GM23338 (cell line): Measurements from ENCODE around the gene IL20. TPM values are rescaled to one million over a fixed set of nuclear protein-coding genes. Genes with fewer than 3 reads are reported as not detected.

Experiments used
- ATAC-seq: fragments of 200-7000 bp; cut with Tn5 transposase; 3 replicates; pipeline ENCODE4 v1.9.1; 2020
- DNase-seq: peaks from one replicate; pipeline ENCODE4 v3.0.0-alpha.2; 2015; ENCODE audit warnings: low spot score
- H2AFZ ChIP-seq: fragments of 200-600 bp; sonication (generic); 2 replicates; pipeline ENCODE4 v1.8.0; 2016; ENCODE audit warnings: antibody characterized with exemption, mild to moderate bottlenecking, moderate library complexity
- H3F3A ChIP-seq: fragments of 200-600 bp; sonication (generic); replicated peaks from 2 replicates; pipeline ENCODE4 v1.8.0; 2017; ENCODE audit warnings: antibody characterized with exemption, mixed run types, low read depth
- H3K27ac ChIP-seq: fragments of 200-600 bp; sonication (generic); 2 replicates; pipeline ENCODE4 v1.6.1; 2016; ENCODE audit warnings: low read depth
- H3K27me3 ChIP-seq: fragments of 200-600 bp; sonication (generic); 2 replicates; pipeline ENCODE4 v1.8.0; 2016; ENCODE audit warnings: mild to moderate bottlenecking, mixed run types, moderate library complexity; ENCODE audit not compliant: insufficient read depth
- H3K36me3 ChIP-seq: fragments of 200-600 bp; sonication (generic); 2 replicates; pipeline ENCODE4 v1.8.0; 2016; ENCODE audit warnings: mild to moderate bottlenecking; ENCODE audit not compliant: insufficient read depth
- H3K4me1 ChIP-seq: fragments of 200-600 bp; sonication (generic); 2 replicates; pipeline ENCODE4 v1.8.0; 2016; ENCODE audit warnings: mild to moderate bottlenecking, moderate library complexity; ENCODE audit not compliant: insufficient read depth
- H3K4me2 ChIP-seq: fragments of 200-600 bp; sonication (generic); 2 replicates; pipeline ENCODE4 v1.7.1; 2017; ENCODE audit warnings: mixed run types
- H3K4me3 ChIP-seq: fragments of 200-600 bp; sonication (generic); 2 replicates; pipeline ENCODE4 v1.6.1; 2016; ENCODE audit warnings: mixed run types
- H3K79me2 ChIP-seq: fragments of 200-600 bp; sonication (generic); replicated peaks from 2 replicates; pipeline ENCODE4 v1.8.0; 2017; ENCODE audit warnings: mild to moderate bottlenecking; ENCODE audit not compliant: insufficient read depth
- H3K9me2 ChIP-seq: fragments of 200-600 bp; sonication (generic); 2 replicates; pipeline ENCODE4 v1.8.0; 2017; ENCODE audit not compliant: insufficient read depth
- H4K20me1 ChIP-seq: fragments of 200-600 bp; sonication (generic); replicated peaks from 2 replicates; pipeline ENCODE4 v1.8.0; 2017; ENCODE audit warnings: mild to moderate bottlenecking; ENCODE audit not compliant: insufficient read depth
- H3K27ac Mint-ChIP-seq: 2 replicates; pipeline ENCODE4 v1.8.0; 2020; ENCODE audit warnings: inconsistent platforms, mild to moderate bottlenecking, moderate library complexity, mixed read lengths
- H3K27me3 Mint-ChIP-seq: 3 replicates; pipeline ENCODE4 v1.8.0; 2022; ENCODE audit warnings: low read depth, mild to moderate bottlenecking, moderate library complexity, mixed read lengths, inconsistent platforms; ENCODE audit not compliant: insufficient read depth, poor library complexity
- H3K36me3 Mint-ChIP-seq: 3 replicates; pipeline ENCODE4 v1.8.0; 2021; ENCODE audit warnings: low read depth, mild to moderate bottlenecking, inconsistent platforms, moderate library complexity, mixed read lengths
- H3K4me1 Mint-ChIP-seq: 3 replicates; pipeline ENCODE4 v1.8.0; 2020; ENCODE audit warnings: mild to moderate bottlenecking, inconsistent platforms, mixed read lengths
- H3K4me3 Mint-ChIP-seq: 3 replicates; pipeline ENCODE4 v1.8.0; 2021; ENCODE audit warnings: moderate library complexity, mild to moderate bottlenecking, inconsistent platforms, mixed read lengths
- H3K9me3 Mint-ChIP-seq: 3 replicates; pipeline ENCODE4 v1.8.0; 2020; ENCODE audit warnings: moderate library complexity, mild to moderate bottlenecking, inconsistent platforms, mixed read lengths
- CREB1 ChIP-seq: fragments of 250-450 bp; sonication (Bioruptor Pico); IDR thresholded peaks from 2 replicates; pipeline ENCODE4 v1.5.0; 2020; ENCODE audit warnings: low read depth, mild to moderate bottlenecking, moderate library complexity
- CTCF ChIP-seq, 2 experiments: fragments of 200-600 bp in 1 of 2; sonication (generic) in 1 of 2; conservative IDR thresholded peaks; 2 replicates each; pipeline versions ENCODE4 v1.5.1 to v1.6.1; 2016 to 2017; ENCODE audit warnings: antibody characterized with exemption in 2 of 2, low read depth in 2 of 2, mild to moderate bottlenecking in 2 of 2, moderate library complexity in 1 of 2
- EZH2phosphoT487 ChIP-seq: fragments of 200-600 bp; sonication (generic); IDR thresholded peaks from one replicate; pipeline ENCODE4 v1.8.1; 2018; ENCODE audit warnings: antibody characterized with exemption; ENCODE audit not compliant: unreplicated experiment
- JUNB ChIP-seq: IDR thresholded peaks from one replicate; pipeline ENCODE4 v1.6.1; 2016; ENCODE audit warnings: antibody characterized with exemption; ENCODE audit not compliant: unreplicated experiment
- NANOG ChIP-seq: IDR thresholded peaks from 2 replicates; pipeline ENCODE4 v1.6.1; 2016; ENCODE audit warnings: antibody characterized with exemption, borderline replicate concordance
- REST ChIP-seq: IDR thresholded peaks from one replicate; pipeline ENCODE4 v1.6.1; 2018; ENCODE audit warnings: antibody characterized with exemption; ENCODE audit not compliant: unreplicated experiment
- STAT1 ChIP-seq: IDR thresholded peaks from one replicate; pipeline ENCODE4 v1.6.1; 2016; ENCODE audit warnings: antibody characterized with exemption; ENCODE audit not compliant: unreplicated experiment
- ZNF331 ChIP-seq: fragments of 250-450 bp; sonication (Bioruptor Pico); IDR thresholded peaks from 2 replicates; pipeline ENCODE4 v1.5.0; 2020; ENCODE audit warnings: low read depth, mild to moderate bottlenecking, moderate library complexity
- ZNF462 ChIP-seq: fragments of 250-450 bp; sonication (Bioruptor Pico); IDR thresholded peaks from 2 replicates; pipeline ENCODE4 v1.5.0; 2020; ENCODE audit warnings: mild to moderate bottlenecking, moderate library complexity
- polyA plus RNA-seq: library from polyadenylated mRNA; unstranded; fragments of >200 nt; fragmentation: Nextera tagmentation; extraction: Ambion mirVana; gene quantifications from 2 replicates; pipeline ENCODE4 v1.2.1, GENCODE V29; 2016
- total RNA-seq: library from RNA; depleted of rRNA; stranded (reverse); fragments of >200 nt; shearing (Covaris generic); gene quantifications from 2 replicates; pipeline ENCODE4 v1.2.3, GENCODE V29; 2014

IL20 gene
- total and polyA plus RNA-seq, 2 experiments from 2014 or later, result not detected

GRCh38 chr1:206903687-206904086 is 38.3 kb downstream of the IL20 start (continued):
- TF ChIP-seq CTCF (conservative IDR thresholded peaks at IDR 0.05; ENCODE audit: low read depth in 2 of 2) (no peak), EZH2phosphoT487 (no peak)

- H3K4me2 ChIP-seq, result no peak overlapping the region
- no peak overlapping the region for H2AFZ ChIP-seq
- H3K4me3 Mint-ChIP-seq, result no peak overlapping the region
- H3K27ac Mint-ChIP-seq, result no peak overlapping the region
- no peaks in the 10 kb centered on the region for H3K36me3 Mint-ChIP-seq
- H3K4me1 Mint-ChIP-seq, result peaks cover 19% of the 10 kb centered on the region
- no peaks in the 10 kb centered on the region for H3K9me3 Mint-ChIP-seq
- DNase-seq (no peak), ATAC-seq (no peak)
- H3K4me1 ChIP-seq, result peaks cover 4% of the 10 kb centered on the region; the same call in 1 of the 2 replicates
- H3K27ac ChIP-seq, result no peak overlapping the region
- no peaks in the 10 kb centered on the region for H3K36me3 ChIP-seq
- peaks cover 19% of the 10 kb centered on the region for H3K27me3 ChIP-seq
- no peaks in the 10 kb centered on the region for H4K20me1 ChIP-seq
- no peaks in the 10 kb centered on the region for H3F3A ChIP-seq
- H3K79me2 ChIP-seq, result no peaks in the 10 kb centered on the region
- 0 out of 2 replicates have a peak, but pooled peaks cover 4% of the 10 kb centered on the region for H3K9me2 ChIP-seq
- no peak overlapping the region for H3K4me3 ChIP-seq
- H3K27me3 Mint-ChIP-seq, result peaks cover 23% of the 10 kb centered on the region
- TF ChIP-seq NANOG (no peak), ZNF331 (CRISPR knock-in tag) (no peak), CREB1 (CRISPR knock-in tag) (no peak), STAT1 (no peak), CTCF (conservative IDR thresholded peaks at IDR 0.05; ENCODE audit: low read depth in 2 of 2) (no peak), REST (no peak), JUNB (no peak), EZH2phosphoT487 (no peak), ZNF462 (CRISPR knock-in tag) (no peak)
Observed at GRCh38 chr1:206904423-206905142, 39.2 kb downstream of the IL20 start.
